ENCODE measurements around the gene CD44.

The CD44 gene

DNA sequence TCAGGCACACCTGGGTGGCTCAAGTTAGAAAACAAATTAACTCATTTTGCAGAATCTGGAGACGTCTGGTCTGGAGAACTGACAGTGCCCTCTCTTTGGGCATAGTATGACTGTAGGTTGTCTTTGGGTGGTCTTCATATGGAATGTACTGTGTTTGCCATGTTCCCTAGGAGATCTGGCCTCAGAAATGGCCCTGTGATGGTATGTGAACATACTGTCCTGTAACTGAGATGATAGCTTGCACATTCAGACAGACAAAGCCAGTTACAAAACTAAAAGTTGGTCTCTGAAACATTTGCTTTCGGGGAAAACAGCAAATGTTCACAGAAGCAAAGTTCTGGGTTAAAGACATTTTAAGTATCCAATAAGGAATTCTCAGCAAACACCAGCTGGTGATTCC, 29.7 kb downstream of the CD44 start:
- CTCF ChIA-PET, result interaction anchor here (1.5 to 8.9 kb wide), 6 partner anchors 11 to 242 kb away, joined by 3 to 102 read pairs (median 5); no protein-coding TSS in a partner anchor
- DNase-seq (ENCODE audit: extremely low spot score), result no peak
- TF ChIP-seq, protein P1, sequence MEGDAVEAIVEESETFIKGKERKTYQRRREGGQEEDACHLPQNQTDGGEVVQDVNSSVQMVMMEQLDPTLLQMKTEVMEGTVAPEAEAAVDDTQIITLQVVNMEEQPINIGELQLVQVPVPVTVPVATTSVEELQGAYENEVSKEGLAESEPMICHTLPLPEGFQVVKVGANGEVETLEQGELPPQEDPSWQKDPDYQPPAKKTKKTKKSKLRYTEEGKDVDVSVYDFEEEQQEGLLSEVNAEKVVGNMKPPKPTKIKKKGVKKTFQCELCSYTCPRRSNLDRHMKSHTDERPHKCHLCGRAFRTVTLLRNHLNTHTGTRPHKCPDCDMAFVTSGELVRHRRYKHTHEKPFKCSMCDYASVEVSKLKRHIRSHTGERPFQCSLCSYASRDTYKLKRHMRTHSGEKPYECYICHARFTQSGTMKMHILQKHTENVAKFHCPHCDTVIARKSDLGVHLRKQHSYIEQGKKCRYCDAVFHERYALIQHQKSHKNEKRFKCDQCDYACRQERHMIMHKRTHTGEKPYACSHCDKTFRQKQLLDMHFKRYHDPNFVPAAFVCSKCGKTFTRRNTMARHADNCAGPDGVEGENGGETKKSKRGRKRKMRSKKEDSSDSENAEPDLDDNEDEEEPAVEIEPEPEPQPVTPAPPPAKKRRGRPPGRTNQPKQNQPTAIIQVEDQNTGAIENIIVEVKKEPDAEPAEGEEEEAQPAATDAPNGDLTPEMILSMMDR (IDR thresholded peaks at IDR 0.05; ENCODE audit: control extremely low read depth, extremely low read depth, low read depth, missing control alignments), result no peak
- POLR2A ChIA-PET, result no interaction called here

DNA sequence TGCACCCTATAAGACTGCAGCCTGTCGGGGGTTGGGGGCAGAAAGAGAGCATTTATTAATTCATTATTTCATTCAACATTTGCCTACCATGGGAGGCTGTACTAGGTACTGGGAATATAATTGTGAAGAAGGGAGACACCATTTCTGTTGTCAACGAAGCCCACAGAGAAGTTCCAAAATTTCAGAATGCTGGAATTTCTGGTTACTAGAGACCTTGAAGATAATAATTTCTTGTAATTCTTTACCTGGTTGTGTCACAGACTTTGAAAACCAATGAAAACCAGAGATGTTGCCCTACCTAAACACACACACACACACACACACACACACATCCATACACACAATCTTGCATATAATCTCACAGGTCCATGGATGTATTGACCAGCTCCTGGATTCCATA, 30.1 kb downstream of the CD44 start:
- ChIA-PET CTCF (interaction anchor here (1.1 to 8.9 kb wide), 5 partner anchors 10 to 242 kb away, joined by 4 to 102 read pairs (median 5); no protein-coding TSS in a partner anchor), POLR2A (interaction anchor here (0.7 kb wide), 1 partner anchor 19 kb away, joined by 3 read pairs; no protein-coding TSS in a partner anchor)
- TF ChIP-seq, protein P1 (IDR thresholded peaks at IDR 0.05; ENCODE audit: control extremely low read depth, extremely low read depth, low read depth, missing control alignments), result no peak
- DNase-seq (ENCODE audit: extremely low spot score), result no peak

DNA sequence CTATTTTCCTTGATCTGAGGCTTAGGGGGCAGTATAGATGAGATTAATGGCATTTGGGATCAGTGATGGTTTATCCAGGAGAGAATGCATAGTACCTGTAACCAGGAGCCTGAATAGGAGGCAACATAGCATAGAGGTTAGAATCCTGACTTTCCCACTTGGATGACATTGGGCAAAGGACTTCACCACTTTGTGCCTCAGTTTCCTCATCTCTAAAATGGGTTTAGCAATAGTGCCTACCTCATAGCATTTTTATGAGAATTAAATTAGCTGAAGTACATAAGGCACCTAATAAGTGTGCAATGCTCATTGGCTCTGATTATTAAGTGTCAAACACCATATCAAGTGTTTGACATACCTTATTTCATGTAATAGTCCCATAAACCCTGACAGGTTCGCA, 30.8 kb downstream of the CD44 start:
- DNase-seq (ENCODE audit: extremely low spot score), result no peak
- ChIA-PET POLR2A (interaction anchor here (0.7 kb wide), 1 partner anchor 20 kb away, joined by 3 read pairs; no protein-coding TSS in a partner anchor), CTCF (interaction anchor here (1.0 to 8.9 kb wide), 5 partner anchors 9 to 199 kb away, joined by 3 to 102 read pairs (median 4); no protein-coding TSS in a partner anchor)
- TF ChIP-seq, protein P1 (IDR thresholded peaks at IDR 0.05; ENCODE audit: control extremely low read depth, extremely low read depth, low read depth, missing control alignments), result no peak

DNA sequence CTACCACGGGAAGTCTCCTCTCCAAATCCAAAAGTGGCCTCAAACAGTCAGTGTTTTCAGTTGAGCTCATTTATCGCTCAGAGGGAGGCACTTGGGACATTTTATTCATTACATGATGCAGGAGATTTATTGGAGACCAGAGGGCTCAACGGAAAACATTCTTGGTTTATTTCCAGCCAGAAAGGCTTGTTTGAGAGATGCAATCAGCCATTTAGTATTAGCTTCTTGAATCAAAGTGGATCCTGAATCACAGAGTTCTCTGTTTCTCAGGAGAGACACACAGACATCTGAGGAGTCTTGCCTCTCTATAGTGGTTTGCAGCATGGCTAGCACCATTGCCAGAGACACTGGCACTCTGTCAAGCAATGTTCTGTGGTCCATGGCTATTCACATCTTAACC, 31.5 kb downstream of the CD44 start:
- POLR2A ChIA-PET, result no interaction called here
- TF ChIP-seq, protein P1 (IDR thresholded peaks at IDR 0.05; ENCODE audit: control extremely low read depth, extremely low read depth, low read depth, missing control alignments), result no peak
- DNase-seq (ENCODE audit: extremely low spot score), result no peak
- CTCF ChIA-PET, result interaction anchor here (1.0 to 8.9 kb wide), 4 partner anchors 9 to 198 kb away, joined by 3 to 102 read pairs (median 14); no protein-coding TSS in a partner anchor

DNA sequence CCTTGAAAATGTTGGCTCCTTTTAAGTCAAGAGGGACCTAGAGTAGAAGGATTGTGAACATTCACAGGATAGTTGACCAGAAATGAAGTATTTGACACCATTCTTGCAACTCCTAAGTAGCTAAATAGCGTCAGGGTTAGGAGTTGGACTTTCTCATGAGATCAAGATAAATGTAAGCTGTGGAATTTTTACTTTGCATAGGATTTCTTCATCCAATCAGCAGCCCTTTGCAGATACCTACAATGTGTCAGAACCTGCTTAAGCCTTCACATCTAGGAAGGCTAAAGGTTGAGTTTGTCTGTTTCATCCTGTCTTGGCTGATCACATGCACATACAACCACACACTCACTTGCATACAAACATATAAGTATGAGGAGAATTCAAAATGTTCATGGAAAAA, 32.3 kb downstream of the CD44 start:
- CTCF ChIA-PET, result interaction anchor here (1.1 to 1.8 kb wide), 6 partner anchors 8 to 120 kb away, joined by 3 to 11 read pairs (median 3); no protein-coding TSS in a partner anchor
- TF ChIP-seq, protein P1 (IDR thresholded peaks at IDR 0.05; ENCODE audit: control extremely low read depth, extremely low read depth, low read depth, missing control alignments), result no peak
- DNase-seq (ENCODE audit: extremely low spot score), result no peak
- POLR2A ChIA-PET, result no interaction called here

DNA sequence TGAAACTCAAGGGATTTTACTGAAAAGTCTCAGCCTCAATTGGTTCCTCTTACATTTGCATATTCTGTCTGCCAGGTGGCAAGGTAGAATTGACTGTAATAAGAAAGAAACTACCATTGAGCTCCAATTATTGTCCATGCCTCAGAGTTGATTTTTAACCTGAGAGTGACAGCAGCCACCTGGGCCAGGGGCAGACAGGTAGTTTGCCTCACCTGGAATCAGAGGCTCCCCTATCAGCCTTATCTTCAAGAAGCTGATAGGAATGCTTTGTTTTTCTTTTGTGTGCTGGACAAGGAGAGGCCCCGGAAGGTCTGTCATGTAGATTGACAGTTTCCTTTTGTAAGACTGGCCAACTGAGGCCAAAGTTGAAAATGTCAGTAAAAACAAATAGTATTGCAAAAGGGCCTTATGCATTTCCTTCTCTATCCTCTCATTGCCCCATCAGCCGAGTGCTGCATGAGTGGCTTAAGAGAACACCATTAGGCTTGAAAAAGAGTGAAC, 34.1 kb downstream of the CD44 start:
- CTCF ChIA-PET, result interaction anchor here (1.3 to 1.9 kb wide), 3 partner anchors 10 to 205 kb away, joined by 3 to 9 read pairs (median 3); no protein-coding TSS in a partner anchor
- TF ChIP-seq, protein P1 (IDR thresholded peaks at IDR 0.05; ENCODE audit: control extremely low read depth, extremely low read depth, low read depth, missing control alignments), result no peak
- DNase-seq (ENCODE audit: extremely low spot score), result peak; percentile 23
- POLR2A ChIA-PET, result no interaction called here

Data from GM10248 (cell line).